GM18499 (cell line): ENCODE measurements around the gene ADARB2.

ENCODE experiments used
- ATAC-seq: cut with Tn5 transposase; IDR thresholded peaks from one replicate; pipeline ENCODE4 v1.9.1; 2021; ENCODE audit warnings: moderate number of reproducible peaks; ENCODE audit not compliant: insufficient read depth, unreplicated experiment

The ADARB2 gene

GRCh38 chr10:1393481-1393880 is 343.8 kb downstream of the ADARB2 start:
- ATAC-seq, result no peak

- no peak for ATAC-seq
Measured at GRCh38 chr10:1392127-1392526, 345.2 kb downstream of the ADARB2 start.

- ATAC-seq, result no peak
Measured at GRCh38 chr10:1390200-1390599, 347.1 kb downstream of the ADARB2 start.

GRCh38 chr10:1384026-1384425 is 353.3 kb downstream of the ADARB2 start:
- no peak for ATAC-seq

- ATAC-seq, result no peak
Measured at GRCh38 chr10:1382711-1383110, 354.6 kb downstream of the ADARB2 start.

GRCh38 chr10:1381339-1381738 is 356.0 kb downstream of the ADARB2 start:
- no peak for ATAC-seq

- no peak for ATAC-seq
Measured at GRCh38 chr10:1380088-1380671, 357.1 kb downstream of the ADARB2 start.

- ATAC-seq, result no peak
Measured at GRCh38 chr10:1379601-1380000, 357.7 kb downstream of the ADARB2 start.

- ATAC-seq, result no peak
Measured at GRCh38 chr10:1378473-1378872, 358.9 kb downstream of the ADARB2 start.

- no peak for ATAC-seq
Measured at GRCh38 chr10:1377740-1378397, 359.5 kb downstream of the ADARB2 start.

GRCh38 chr10:1377231-1377630 is 360.1 kb downstream of the ADARB2 start:
- no peak for ATAC-seq

GRCh38 chr10:1376384-1376945 is 360.9 kb downstream of the ADARB2 start:
- ATAC-seq, result no peak

GRCh38 chr10:1375346-1376170 is 361.8 kb downstream of the ADARB2 start:
- ATAC-seq, result no peak

GRCh38 chr10:1374511-1375345 is 362.6 kb downstream of the ADARB2 start:
- ATAC-seq, result no peak

GRCh38 chr10:1373287-1373686 is 364.0 kb downstream of the ADARB2 start:
- ATAC-seq, result no peak

GRCh38 chr10:1372212-1372611 is 365.1 kb downstream of the ADARB2 start:
- ATAC-seq, result no peak

- ATAC-seq, result no peak
Measured at GRCh38 chr10:1370298-1370697, 367.0 kb downstream of the ADARB2 start.

- no peak for ATAC-seq
Measured at GRCh38 chr10:1369665-1370064, 367.7 kb downstream of the ADARB2 start.

GRCh38 chr10:1369197-1369596 is 368.1 kb downstream of the ADARB2 start:
- no peak for ATAC-seq

GRCh38 chr10:1368842-1369171 is 368.5 kb downstream of the ADARB2 start:
- ATAC-seq, result no peak
